GM20000 (cell line): ENCODE data around the gene COL9A1.

ENCODE experiments used
- DNase-seq: peaks from one replicate; pipeline ENCODE4 v3.0.0; 2012; ENCODE audit warnings: low spot score
- TF ChIP-seq, protein P1 (sequence below): IDR thresholded peaks from 2 replicates; pipeline ENCODE4 v1.5.1; 2012; ENCODE audit warnings: mild to moderate bottlenecking, control low read depth; ENCODE audit errors: extremely low read depth, missing control alignments

COL9A1 gene

DNA sequence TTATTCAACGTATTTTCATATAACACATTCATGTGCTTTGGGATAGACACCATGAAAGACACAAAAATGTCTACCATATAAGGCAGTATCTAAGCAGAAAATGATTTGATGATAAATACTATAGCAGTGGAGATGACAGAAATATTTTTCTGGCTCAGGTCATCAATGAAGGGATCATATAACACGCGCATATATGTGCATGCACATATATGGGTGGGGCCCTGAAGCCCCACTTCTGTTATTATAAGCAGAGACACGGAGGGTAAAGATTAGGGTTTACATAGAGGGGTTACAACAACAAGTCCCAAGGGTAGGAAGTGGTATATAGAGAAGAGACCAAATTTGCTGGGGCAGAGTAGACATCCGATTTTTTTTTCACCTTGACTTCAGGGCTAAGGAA lies 16.0 kb downstream of the COL9A1 start:
- DNase-seq = no peak
- TF ChIP-seq, protein P1, sequence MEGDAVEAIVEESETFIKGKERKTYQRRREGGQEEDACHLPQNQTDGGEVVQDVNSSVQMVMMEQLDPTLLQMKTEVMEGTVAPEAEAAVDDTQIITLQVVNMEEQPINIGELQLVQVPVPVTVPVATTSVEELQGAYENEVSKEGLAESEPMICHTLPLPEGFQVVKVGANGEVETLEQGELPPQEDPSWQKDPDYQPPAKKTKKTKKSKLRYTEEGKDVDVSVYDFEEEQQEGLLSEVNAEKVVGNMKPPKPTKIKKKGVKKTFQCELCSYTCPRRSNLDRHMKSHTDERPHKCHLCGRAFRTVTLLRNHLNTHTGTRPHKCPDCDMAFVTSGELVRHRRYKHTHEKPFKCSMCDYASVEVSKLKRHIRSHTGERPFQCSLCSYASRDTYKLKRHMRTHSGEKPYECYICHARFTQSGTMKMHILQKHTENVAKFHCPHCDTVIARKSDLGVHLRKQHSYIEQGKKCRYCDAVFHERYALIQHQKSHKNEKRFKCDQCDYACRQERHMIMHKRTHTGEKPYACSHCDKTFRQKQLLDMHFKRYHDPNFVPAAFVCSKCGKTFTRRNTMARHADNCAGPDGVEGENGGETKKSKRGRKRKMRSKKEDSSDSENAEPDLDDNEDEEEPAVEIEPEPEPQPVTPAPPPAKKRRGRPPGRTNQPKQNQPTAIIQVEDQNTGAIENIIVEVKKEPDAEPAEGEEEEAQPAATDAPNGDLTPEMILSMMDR = no peak

DNA sequence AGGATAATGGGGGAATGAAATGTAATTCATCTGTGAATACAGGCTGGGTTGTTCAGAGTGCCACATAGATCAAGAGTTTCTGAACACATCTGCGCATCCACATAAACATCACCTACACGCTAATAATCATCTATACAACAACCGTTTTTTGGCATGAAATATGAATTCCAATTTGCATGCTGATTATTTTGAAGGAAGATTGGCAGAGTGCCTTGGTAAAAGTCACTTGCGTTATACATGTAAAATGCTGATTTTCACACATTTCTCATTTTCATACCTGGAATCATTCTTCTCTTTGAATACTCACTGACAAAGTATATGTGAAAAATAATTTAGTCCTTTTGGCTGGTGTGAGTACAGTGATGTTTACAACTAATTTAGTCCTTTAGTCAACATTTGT lies 17.7 kb downstream of the COL9A1 start:
- DNase-seq = no peak
- TF ChIP-seq, protein P1 = no peak

DNA sequence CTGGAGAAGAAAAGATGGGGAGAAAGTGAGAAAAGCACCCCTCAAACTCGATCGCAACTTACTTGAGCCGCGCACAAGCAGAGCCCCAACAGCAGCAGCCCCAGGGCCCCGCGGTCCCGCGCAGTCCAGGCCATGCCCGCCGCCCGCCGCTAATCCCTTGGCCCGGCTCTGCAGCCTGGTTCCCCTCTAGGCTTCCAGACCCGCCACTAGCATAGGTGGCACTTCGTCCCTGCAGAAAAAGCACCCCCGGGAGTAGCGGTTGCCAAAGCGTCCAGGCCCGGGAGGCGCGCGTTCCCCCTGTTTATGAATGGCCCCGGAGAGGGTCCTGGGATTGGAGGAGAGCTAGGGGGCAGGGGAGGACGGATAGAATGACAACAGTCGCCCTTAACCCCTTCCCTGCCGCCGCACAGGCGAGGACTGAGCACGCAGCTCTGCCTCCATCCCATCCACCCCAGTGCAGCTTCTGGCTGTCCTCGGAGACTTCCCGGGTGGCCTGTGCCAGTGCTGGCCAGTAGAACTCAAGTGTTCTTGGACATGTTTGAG lies 19.9 kb downstream of the COL9A1 start:
- DNase-seq = no peak
- TF ChIP-seq, protein P1 = no peak

DNA sequence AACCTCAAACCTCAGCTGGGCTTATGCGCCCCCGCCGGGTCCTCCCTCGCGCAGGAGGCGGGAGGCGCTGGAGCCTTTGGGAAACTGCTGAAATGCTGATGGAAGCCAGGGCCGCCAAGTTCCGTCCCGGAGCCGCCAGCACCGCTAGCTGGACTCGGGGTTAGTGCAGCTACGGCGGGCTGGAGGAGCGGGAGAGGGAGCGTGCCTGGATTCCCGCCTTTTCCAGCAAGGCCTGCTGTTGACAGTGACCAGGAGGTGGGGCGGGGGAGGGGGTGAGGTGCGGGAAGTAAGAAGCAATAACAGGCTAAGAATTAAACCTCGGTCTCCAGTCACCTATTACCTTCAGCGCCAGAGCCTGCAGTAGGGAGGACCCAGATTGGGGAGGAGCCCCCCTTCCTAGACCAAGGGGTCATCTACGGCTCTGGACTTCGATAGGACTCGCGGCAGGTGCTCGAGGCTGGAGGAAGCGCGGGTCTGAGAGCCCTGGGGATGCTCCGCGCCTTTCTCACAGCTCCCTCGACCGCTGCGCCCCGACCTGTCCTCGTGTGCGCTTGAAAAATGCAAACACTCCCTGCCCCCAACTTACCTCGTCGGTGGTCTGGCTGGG lies 20.5 kb downstream of the COL9A1 start:
- DNase-seq = no peak
- TF ChIP-seq, protein P1 = no peak

DNA sequence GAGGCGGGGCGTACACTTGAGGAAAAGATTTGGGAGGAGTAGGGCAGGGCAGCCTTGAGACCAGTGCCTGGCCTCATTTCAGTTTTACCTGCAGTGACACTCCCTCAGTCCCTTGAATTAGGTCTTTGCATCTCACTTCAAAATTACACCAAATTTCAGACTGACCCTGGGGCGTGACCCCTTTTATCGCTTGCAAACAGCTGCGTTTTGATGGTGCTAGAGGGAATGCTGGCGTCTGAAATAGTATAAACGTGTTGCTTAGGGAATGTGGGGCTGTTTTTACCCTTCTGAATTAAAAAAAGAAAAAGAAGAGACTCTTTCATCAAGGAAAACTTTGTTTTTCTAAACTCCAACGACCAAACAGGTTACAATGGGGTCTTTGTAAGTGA lies 21.0 kb downstream of the COL9A1 start:
- no peak for DNase-seq
- TF ChIP-seq, protein P1 = no peak

DNA sequence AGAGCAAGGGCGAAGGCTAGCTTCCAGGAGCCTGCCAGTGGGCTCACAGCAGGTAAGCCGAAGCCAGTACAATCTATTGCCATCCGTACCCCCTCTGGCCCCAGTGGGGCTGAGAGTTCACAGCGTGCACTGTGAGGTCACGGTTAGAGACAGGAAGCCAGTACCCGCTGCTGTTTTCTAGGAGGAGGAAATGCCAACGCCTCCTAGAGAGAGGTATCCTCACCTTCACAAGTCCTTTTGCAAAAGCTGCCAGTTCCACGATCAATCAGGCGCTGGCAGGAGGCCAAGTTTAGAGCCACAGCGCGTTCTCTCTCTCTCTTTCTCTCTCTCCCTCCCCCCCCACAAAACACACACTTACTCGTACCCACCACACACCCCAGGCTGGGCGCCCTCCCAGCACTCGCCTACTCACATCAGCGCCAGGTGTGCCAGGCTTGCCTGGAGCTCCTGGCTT lies 22.5 kb downstream of the COL9A1 start:
- TF ChIP-seq, protein P1 = no peak
- no peak for DNase-seq

DNA sequence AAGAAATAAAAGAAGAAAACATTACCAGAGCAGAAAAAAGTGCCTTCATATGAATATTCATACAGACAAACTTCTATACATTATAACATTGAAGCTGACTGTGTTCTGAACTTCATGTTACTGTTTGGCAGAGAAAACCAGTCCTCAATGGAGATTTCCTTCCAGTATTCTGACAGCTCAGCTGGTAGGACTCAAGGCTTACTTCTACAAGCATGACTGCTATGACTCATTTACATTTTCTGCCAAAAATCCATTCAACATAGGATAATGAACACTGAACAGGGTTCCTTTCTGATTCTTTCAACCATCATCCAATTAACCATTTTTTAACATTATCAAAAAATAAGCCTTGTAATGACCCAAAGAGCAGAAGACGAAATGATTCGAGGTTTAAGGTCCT lies 25.4 kb downstream of the COL9A1 start:
- TF ChIP-seq, protein P1 = no peak

More for the DNA sequence above, 25.4 kb downstream of the COL9A1 start:
- DNase-seq = no peak
